ENCODE data around the gene CDCA7L. TPM values are rescaled to one million over a fixed set of nuclear protein-coding genes. Genes with fewer than 3 reads are reported as not detected.

CDCA7L gene
- total RNA-seq: 18.1 and 42.7 TPM in 2 replicates

GRCh38 chr7:21945454-21946221 lies at the start of gene CDCA7L:
Gene CDCA7L (minus strand): TSS chr7:21945899. CDS start chr7:21945804, 95 bp downstream.
- DNase-seq (ENCODE audit: low read depth): peak; percentile 22

- no peak for DNase-seq (ENCODE audit: low read depth)
Observed at GRCh38 chr7:21986096-21986495, 40.4 kb upstream of the CDCA7L start.

GRCh38 chr7:21984042-21984441 lies 38.3 kb upstream of the CDCA7L start:
- DNase-seq (ENCODE audit: low read depth): no peak

- DNase-seq (ENCODE audit: low read depth): no peak
Observed at GRCh38 chr7:21983056-21983455, 37.4 kb upstream of the CDCA7L start.

GRCh38 chr7:21981524-21981923 lies 35.8 kb upstream of the CDCA7L start:
- DNase-seq (ENCODE audit: low read depth): no peak

DNA sequence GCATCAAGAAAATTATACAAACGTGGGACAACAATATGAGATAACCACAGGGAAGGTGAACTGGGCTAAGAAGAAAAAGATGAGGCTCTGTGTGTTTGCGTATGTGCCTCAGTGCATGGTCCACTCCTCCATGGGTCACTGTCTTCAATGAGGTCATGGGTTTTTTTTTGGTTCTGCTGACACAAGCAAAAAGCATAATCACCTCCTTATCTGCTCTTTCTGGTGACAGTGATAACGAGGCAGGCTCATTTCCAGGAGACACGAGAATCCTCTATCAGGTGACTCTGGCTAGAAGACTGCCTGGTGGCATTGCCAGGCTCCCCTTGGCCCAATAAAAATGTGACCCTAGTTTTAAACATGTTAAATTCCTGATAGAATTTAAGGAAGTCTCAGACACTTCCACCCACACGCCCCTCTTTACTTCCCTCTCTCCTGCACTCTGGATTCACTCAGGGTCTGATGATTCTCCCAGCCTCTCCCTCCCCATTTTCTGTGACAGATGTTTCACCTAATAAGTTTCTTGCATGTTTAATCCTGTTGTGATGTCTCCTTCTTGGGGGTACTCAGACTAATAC lies 35.3 kb upstream of the CDCA7L start:
- no peak for DNase-seq (ENCODE audit: low read depth)

DNA sequence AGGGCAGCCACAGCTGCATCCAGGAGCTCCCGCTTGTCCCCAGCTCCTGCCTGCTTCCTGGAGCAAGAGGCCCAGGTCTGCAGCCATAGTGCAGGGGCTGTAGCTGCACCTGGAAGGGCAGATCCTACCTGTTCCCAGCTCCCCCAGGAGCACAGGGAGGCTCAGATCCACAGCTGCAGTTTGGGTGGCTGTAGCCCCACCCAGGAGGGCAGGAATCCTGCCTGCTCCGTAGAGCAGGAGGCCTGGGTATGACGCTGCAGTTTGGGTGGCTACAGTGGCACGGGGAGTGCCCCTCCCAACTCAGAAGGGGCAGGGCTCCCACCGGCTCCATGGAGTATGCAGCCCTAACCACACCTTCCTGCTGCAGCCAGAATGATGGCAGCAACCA lies 26.7 kb upstream of the CDCA7L start:
- no peak for DNase-seq (ENCODE audit: low read depth)

- no peak for DNase-seq (ENCODE audit: low read depth)
Observed at GRCh38 chr7:21971780-21972396, 26.2 kb upstream of the CDCA7L start.

DNA sequence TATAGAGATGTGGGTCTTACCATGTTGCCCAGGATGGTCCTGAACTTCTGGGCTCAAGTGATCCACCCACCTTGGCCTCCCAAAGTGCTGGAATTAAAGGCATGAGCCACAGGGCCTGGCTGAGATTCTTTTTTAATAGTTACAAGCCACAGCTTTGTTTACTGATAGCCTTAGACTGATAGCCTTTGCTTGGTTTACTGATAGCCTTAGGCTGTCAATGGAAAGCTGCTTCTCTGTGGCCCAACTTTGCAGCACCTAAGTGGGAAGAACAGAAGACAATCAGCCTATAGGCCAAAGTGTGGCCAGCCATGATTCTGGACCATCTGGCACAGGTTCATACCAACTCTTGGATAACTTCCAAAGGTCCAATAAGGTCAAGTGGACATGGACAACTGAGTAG lies 24.1 kb upstream of the CDCA7L start:
- DNase-seq (ENCODE audit: low read depth): no peak

GRCh38 chr7:21967598-21968003 lies 21.9 kb upstream of the CDCA7L start:
- no peak for DNase-seq (ENCODE audit: low read depth)

GRCh38 chr7:21966271-21966670 lies 20.6 kb upstream of the CDCA7L start:
- DNase-seq (ENCODE audit: low read depth): no peak

DNA sequence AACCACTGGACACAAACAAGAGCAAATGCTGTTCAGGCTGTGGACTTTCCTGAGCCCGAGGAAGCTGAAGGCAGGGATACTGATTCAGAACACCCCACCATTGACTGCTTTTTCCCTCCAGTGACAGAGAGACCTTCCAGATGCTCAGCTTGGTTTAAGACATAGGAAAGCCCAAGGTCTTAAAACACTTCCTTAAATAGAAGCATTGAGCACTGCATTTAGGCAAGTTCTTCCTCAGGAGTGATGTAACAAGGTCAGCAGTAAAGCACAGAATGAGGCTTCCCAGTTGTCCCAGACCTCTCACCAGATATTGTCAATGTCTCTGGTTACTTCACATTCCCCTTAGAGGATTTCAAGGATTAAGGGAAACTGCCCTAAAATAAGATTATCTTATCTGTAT lies 19.6 kb upstream of the CDCA7L start:
- no peak for DNase-seq (ENCODE audit: low read depth)

GRCh38 chr7:21962677-21963076 lies 17.0 kb upstream of the CDCA7L start:
- no peak for DNase-seq (ENCODE audit: low read depth)

DNA sequence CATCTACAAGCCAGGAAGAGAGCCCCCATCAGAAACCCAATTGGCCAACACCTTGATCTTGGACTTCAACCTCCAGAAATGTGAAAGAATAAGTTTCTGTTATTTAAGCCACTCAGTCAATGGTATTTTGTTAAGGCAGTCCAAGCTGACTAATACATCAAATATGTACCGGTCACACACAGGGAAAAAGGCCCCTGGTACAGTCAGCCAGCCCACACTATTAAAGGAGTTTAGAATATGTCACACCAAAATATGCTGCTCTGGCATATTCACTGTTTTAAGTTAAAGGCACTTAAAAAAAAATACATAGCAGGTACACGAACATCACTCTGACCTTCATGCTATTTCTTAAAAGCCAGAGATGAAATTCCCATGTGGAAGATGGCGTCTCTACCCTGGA lies 15.2 kb upstream of the CDCA7L start:
- DNase-seq (ENCODE audit: low read depth): peak; percentile 78

GRCh38 chr7:21959387-21959776 lies 13.7 kb upstream of the CDCA7L start:
- no peak for DNase-seq (ENCODE audit: low read depth)

GRCh38 chr7:21953781-21954180 lies 8.1 kb upstream of the CDCA7L start:
- DNase-seq (ENCODE audit: low read depth): no peak

DNA sequence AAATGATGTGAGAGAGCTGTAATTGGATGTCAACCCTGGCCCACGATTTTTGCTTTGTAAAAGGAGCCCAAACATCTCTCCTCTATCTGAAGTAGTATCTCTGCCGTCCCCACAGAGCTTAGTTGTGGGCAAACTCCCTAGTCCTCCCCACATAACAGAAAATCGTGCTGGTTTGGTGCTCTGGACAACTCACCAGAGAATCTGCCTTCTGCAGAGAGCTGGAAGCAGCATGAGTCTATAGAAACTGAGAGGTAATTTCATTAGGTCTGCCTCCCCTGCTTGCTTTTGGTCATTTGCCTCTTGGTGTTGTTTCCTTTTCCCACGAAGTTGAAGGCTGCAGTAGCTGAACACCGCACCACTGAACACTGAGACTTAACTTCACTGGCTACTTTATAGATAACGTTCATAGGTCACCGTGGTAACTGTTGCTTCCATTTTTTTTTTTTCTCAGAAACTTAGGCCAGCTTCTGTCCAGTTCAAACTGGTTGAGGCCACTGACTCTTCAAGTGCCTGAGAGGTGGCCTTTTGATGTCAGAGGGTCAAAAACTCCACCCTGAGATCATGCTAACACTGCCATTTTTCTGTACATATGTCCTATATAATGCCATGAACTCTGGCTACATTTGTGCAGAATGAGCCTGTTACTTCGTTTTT lies 3.3 kb upstream of the CDCA7L start:
- DNase-seq (ENCODE audit: low read depth): no peak

DNA sequence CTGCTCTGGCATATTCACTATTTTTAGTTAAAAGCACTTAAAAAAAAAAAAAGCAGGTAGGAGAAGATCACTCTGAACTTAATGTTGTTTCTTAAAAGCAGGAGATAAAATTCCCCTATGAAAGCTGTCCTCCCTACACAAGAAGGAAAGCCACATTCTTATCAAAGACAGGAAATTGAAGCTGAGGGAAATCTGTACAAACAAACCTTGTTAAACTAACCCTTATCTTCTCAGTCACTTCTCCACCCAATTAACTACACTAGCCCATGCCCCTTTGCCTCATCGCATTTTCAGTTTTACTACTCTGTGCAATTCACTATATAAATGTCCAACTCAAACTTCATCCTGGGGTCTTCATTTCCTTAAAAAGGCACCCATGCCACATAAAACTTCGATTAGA lies 2.7 kb upstream of the CDCA7L start:
- no peak for DNase-seq (ENCODE audit: low read depth)

GRCh38 chr7:21947946-21948345 lies 2.2 kb upstream of the CDCA7L start:
- DNase-seq (ENCODE audit: low read depth): no peak

- DNase-seq (ENCODE audit: low read depth): no peak
Observed at GRCh38 chr7:21947056-21947455, 1.4 kb upstream of the CDCA7L start.

DNA sequence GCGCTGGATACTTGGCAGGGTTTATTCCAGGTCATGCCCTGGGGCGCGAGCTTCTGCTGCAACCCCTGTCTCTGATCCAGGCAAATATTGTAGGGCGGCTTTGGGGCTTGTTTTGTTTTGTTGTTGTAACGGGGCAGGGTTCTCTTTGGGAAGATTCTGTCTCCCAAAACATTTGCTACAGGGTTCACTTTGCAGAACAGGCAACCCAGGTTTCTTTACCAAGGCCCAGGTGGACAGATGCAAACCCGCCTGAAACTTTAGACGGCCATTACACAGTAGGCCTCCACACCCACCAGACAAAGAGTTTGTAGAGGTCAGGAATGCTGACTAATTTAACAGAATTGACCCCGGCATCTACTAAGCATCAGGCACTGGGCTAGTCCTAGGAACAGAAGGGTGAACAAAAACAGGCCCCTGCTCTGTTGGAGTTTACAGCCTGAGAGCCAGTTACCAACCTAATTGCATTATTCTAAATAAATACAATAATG lies 567 bp upstream of the CDCA7L start:
- DNase-seq (ENCODE audit: low read depth): peak; percentile 20

DNA sequence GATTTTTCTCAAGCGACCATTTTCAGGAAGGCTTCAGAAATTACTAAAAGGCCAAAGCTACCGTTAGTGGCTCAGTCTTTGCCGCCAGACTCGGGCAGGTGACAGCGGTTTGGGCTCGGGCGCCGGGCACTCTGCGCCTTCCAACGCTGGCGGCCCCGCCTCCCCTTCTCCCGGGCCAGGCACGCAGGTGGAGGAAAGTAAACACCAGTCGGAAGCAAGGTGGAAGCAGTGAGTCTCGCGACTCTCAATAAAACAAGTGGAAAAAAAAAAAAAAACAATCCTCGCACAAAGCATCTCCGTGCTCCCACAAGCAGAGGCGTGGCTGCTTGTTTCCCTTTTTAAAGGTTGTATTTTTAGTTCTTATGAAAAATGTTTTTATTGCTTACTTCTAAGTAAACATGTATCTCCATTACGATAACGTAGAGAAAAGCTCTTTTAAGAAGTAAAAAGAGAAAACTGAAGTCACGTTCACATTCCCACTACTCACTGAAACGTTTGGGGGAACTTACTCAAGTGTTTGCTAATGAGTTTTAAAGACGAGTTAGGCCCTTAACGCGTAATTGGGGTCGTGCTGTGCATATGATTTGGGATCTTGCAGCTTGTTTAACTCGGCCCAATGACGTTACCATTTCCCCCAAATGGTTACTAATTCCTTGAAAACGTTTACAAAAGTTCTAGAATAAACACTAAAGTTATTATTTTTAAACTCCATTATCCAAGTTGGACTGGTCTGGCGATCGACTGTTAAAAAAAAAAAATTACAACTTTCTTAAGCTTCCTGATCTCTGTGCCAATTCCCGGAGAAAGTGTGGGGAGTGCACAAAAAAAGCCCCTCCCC lies 864 bp downstream of the CDCA7L start:
- peak; percentile 37 for DNase-seq (ENCODE audit: low read depth)
